CD4-positive, CD25-positive, alpha-beta regulatory T cell (primary cell): ENCODE data around the gene TRAF3. TPM values are rescaled to one million over a fixed set of nuclear protein-coding genes. Genes with fewer than 3 reads are reported as not detected.
"Not testable (repeated sequence)": the region's sequence is repeated elsewhere in the genome, so short reads cannot be mapped to it uniquely, and the experiment has no call there.

ENCODE experiments used
- ATAC-seq, 2 donors: fragments of 150-1000 bp; cut with Tn5 transposase; one replicate each; pipeline ENCODE4 v1.10.0; 2021; ENCODE audit warnings: low read depth in 2 of 2, moderate number of reproducible peaks in 2 of 2, moderate library complexity in 1 of 2
- DNase-seq, 3 donors: peaks; one replicate each; pipeline versions ENCODE4 v3.0.0 to v3.0.0-alpha.2; 2012 to 2022; ENCODE audit warnings: mixed read lengths in 1 of 3
- H3K27ac ChIP-seq: one replicate; pipeline ENCODE4 v1.7.0; 2013; ENCODE audit warnings: mild to moderate bottlenecking, low read length; ENCODE audit not compliant: insufficient read depth, poor library complexity, severe bottlenecking
- H3K27me3 ChIP-seq: one replicate; pipeline ENCODE4 v1.7.0; 2013; ENCODE audit warnings: low read length; ENCODE audit not compliant: control insufficient read depth, insufficient read depth
- H3K36me3 ChIP-seq: one replicate; pipeline ENCODE4 v1.7.0; 2013; ENCODE audit warnings: mild to moderate bottlenecking, low read length, moderate library complexity; ENCODE audit not compliant: control insufficient read depth, insufficient read depth
- H3K4me1 ChIP-seq: 2 replicates; pipeline ENCODE4 v1.7.0; 2013; ENCODE audit warnings: mild to moderate bottlenecking, low read length; ENCODE audit not compliant: insufficient read depth, control insufficient read depth, poor library complexity, severe bottlenecking
- H3K4me3 ChIP-seq: one replicate; pipeline ENCODE4 v1.7.0; 2013; ENCODE audit warnings: low read depth, mild to moderate bottlenecking, low read length, moderate library complexity
- H3K9me3 ChIP-seq, 2 experiments: 1 replicate in 1 of 2; 2 replicates in 1 of 2; pipeline ENCODE4 v1.7.0; 2013; ENCODE audit warnings: low read length in 2 of 2, mild to moderate bottlenecking in 1 of 2, moderate library complexity in 1 of 2; ENCODE audit not compliant: control insufficient read depth in 2 of 2
- H3K27ac Mint-ChIP-seq, 3 donors: one replicate each; pipeline ENCODE4 v1.8.0; 2020 to 2022; ENCODE audit warnings: mild to moderate bottlenecking in 3 of 3, mixed read lengths in 3 of 3, moderate library complexity in 2 of 3
- H3K27me3 Mint-ChIP-seq: one replicate; pipeline ENCODE4 v1.8.0; 2022; ENCODE audit warnings: mild to moderate bottlenecking, mixed read lengths
- H3K36me3 Mint-ChIP-seq: one replicate; pipeline ENCODE4 v1.8.0; 2020; ENCODE audit warnings: mixed read lengths
- H3K4me1 Mint-ChIP-seq, 4 donors: one replicate each; pipeline ENCODE4 v1.8.0; 2020 to 2022; ENCODE audit warnings: mixed read lengths in 4 of 4, mild to moderate bottlenecking in 1 of 4
- H3K4me3 Mint-ChIP-seq, 4 donors: one replicate each; pipeline ENCODE4 v1.8.0; 2020 to 2022; ENCODE audit warnings: mild to moderate bottlenecking in 4 of 4, mixed read lengths in 4 of 4, moderate library complexity in 3 of 4
- H3K9me3 Mint-ChIP-seq, 7 donors: one replicate each; pipeline ENCODE4 v1.8.0; 2020 to 2022; ENCODE audit warnings: mixed read lengths in 7 of 7, mild to moderate bottlenecking in 3 of 7, moderate library complexity in 2 of 7
- polyA plus RNA-seq, 4 donors: library from polyadenylated mRNA; unstranded; fragments of 300-500 nt; fragmentation: Illumina TruSeq; gene quantifications; one replicate each; pipeline ENCODE4 v1.2.3, GENCODE V29; 2021
- total RNA-seq: library from RNA; stranded (reverse); gene quantifications from one replicate; pipeline ENCODE4 v1.2.3, GENCODE V29; 2022

The TRAF3 gene
- total and polyA plus RNA-seq, 5 donors from 2014 or later: 17.7 to 71.2 (median 22.5) TPM

DNA sequence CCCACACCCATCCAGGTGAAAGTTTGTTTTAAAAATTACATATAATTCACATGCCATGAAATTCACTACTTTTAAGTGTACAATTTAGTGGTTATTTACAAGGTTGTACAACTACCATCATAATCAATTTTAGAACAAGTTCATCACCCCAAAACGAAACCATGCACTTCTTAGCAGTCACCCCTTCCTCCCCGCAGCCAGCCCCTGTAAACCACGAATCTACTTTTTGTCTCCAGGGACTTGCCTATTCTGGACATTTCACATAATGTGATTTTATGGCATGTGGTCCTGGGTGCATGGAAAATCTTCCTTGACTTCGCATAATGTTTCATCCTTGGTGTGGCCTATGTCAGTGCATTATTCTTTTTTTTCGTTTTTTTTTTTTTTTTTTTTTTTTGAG, 19.2 kb upstream of the TRAF3 start:
- no peaks in the 10 kb centered on the region for H3K27me3 ChIP-seq
- H3K9me3 ChIP-seq: no peaks in the 10 kb centered on the region
- H3K36me3 ChIP-seq: no peaks in the 10 kb centered on the region
- H3K27ac Mint-ChIP-seq: no peak overlapping the region
- no peaks in the 10 kb centered on the region for H3K4me1 ChIP-seq
- H3K4me3 ChIP-seq: no peak overlapping the region
- no peaks in the 10 kb centered on the region for H3K36me3 Mint-ChIP-seq
- no peak overlapping the region for H3K27ac ChIP-seq
- no peak for ATAC-seq
- no peak overlapping the region for H3K4me3 Mint-ChIP-seq
- no peak for DNase-seq
- no peaks in the 10 kb centered on the region for H3K27me3 Mint-ChIP-seq
- no peaks in the 10 kb centered on the region for H3K9me3 Mint-ChIP-seq
- peaks cover 0 to 4% (median 0%) of the 10 kb centered on the region in 4 donors for H3K4me1 Mint-ChIP-seq

DNA sequence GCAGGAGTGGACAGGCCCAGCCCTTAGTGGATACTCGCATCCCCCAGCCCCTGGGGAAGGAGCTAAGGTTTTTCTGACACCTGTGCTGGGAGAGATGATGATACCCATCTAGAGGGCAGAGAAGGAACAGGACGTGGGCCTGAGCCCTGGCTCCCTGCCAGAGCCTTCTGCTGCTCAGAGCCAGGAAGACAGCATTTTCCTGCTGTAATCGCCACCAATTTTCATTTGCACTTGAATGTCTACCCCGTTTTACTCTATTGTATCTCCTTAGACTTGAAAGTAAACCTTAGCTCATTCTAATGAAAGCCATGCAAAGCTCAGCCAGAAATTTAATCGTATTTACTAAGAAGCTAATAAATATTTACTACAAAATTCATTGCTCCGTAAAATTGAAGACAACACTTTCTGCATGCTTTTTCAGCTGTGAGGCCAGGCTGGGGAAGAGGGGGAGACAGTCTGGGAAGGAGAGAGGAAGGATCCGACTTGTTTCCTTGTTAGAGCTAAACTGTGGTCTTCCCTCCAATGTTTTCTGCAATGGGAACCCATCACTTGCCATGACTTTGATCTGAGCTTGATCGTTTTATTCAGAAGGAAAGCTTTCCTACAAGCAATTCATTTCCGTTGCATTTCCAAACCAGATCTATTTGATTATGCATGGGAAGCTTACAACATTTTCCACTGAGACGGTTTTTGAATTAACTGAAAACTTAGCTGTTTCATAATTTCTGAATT, 17.6 kb upstream of the TRAF3 start:
- H3K27me3 ChIP-seq: no peaks in the 10 kb centered on the region
- no peak for DNase-seq
- H3K4me1 Mint-ChIP-seq: no peaks in the 10 kb centered on the region
- H3K36me3 ChIP-seq: no peaks in the 10 kb centered on the region
- no peak overlapping the region for H3K27ac ChIP-seq
- peaks cover 4% of the 10 kb centered on the region for H3K27me3 Mint-ChIP-seq
- peak in 1 of 2 donors; percentile 16 for ATAC-seq
- H3K27ac Mint-ChIP-seq: peak overlapping the region in 1 of 3 donors; percentile 5
- no peaks in the 10 kb centered on the region for H3K36me3 Mint-ChIP-seq
- H3K4me3 Mint-ChIP-seq: no peak overlapping the region
- H3K9me3 ChIP-seq: no peaks in the 10 kb centered on the region
- H3K9me3 Mint-ChIP-seq: no peaks in the 10 kb centered on the region
- H3K4me1 ChIP-seq: no peaks in the 10 kb centered on the region
- no peak overlapping the region for H3K4me3 ChIP-seq

DNA sequence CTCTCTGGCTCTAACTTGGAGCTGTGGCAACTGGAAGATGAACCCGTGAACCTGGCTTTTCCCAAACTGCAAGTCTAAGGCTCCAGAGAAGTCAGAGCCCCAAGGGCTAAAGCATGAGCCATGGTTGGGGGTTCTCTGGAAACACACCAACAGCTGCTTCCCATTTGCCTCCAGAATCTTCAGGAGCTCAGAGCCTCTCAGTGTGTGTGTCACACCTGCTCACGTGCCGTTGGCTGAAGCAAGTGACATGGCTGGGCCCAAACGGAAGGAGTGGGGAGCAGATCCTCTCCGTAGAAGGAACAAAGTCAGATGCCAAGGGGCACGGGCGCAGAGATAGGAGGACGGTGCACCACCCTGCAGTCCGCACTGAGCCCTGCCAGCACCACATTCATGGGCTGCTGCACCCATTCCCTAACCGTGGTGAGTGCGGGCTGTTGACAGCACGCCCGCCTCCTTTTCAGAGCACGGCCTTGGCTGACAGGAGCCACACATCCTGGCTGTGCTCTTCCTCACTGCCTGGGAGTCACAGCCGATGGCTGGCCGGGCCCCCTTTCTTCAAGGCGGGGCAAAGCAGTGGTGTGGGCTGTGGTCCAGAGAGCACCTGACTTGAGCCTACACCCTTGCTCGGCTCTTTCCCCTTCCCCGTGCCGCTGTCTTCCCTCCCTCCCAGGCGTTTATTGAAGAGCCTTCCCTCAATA, 16.6 kb upstream of the TRAF3 start:
- H3K4me3 ChIP-seq: no peak overlapping the region
- no peaks in the 10 kb centered on the region for H3K9me3 ChIP-seq
- H3K27ac Mint-ChIP-seq: no peak overlapping the region
- no peaks in the 10 kb centered on the region for H3K27me3 ChIP-seq
- ATAC-seq (no peak), DNase-seq (no peak)
- no peak overlapping the region for H3K4me3 Mint-ChIP-seq
- H3K36me3 ChIP-seq: no peaks in the 10 kb centered on the region
- no peak overlapping the region for H3K27ac ChIP-seq
- no peaks in the 10 kb centered on the region for H3K9me3 Mint-ChIP-seq
- no peaks in the 10 kb centered on the region for H3K36me3 Mint-ChIP-seq
- H3K4me1 Mint-ChIP-seq: no peaks in the 10 kb centered on the region
- H3K27me3 Mint-ChIP-seq: peaks cover 4% of the 10 kb centered on the region
- H3K4me1 ChIP-seq: no peaks in the 10 kb centered on the region

DNA sequence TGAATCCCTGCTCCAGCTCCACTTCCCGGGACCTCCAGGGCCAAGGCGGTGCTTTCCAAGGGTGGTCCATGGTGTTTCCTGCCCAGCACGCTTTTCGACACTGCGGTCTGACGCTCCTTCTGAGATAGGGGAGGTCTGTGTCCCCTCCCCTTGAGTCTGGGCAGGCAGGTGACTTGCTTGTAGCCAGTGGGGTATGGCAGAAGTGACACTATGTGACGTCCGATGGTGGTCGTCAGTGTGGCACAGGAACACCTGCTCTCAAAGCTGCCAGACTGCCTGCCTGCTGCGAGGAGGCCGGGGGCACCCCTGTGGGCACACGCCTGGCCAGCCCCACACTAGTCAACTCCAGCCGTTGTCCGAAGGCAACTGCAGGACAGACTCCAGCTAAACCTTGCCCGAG, 16.0 kb upstream of the TRAF3 start:
- Mint-ChIP-seq H3K27ac (no peak overlapping the region), H3K36me3 (no peaks in the 10 kb centered on the region), H3K9me3 (no peaks in the 10 kb centered on the region), H3K27me3 (peaks cover 4% of the 10 kb centered on the region), H3K4me3 (no peak overlapping the region), H3K4me1 (no peaks in the 10 kb centered on the region)
- no peaks in the 10 kb centered on the region for H3K36me3 ChIP-seq
- H3K27me3 ChIP-seq: no peaks in the 10 kb centered on the region
- no peaks in the 10 kb centered on the region for H3K4me1 ChIP-seq
- no peak overlapping the region for H3K27ac ChIP-seq
- no peaks in the 10 kb centered on the region for H3K9me3 ChIP-seq
- ATAC-seq (no peak), DNase-seq (no peak)
- no peak overlapping the region for H3K4me3 ChIP-seq

DNA sequence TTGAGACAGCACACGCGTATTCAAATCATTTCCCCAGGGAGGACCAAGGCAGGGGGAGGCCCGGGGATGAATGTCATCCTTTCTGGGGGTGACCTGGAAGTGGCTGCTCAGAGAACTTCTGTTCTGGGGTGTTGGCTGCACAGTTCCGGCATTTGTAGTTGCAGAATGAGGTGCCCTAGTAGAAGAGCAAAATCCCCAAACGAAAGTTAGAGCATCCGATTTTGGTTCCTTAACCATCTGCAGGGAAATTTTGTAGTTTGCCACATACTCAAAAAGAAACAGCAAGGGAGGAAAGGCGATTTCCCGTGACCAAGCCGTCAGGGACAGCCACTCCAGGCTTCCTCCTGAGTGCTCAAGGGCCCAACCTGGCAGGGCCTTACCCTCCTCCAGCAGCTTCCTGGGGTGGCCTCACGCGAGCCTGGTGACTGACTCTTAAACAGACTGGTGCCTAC, 13.0 kb upstream of the TRAF3 start:
- Mint-ChIP-seq H3K4me3 (no peak overlapping the region), H3K4me1 (peaks cover 0 to 4% (median 0%) of the 10 kb centered on the region in 4 donors), H3K27ac (no peak overlapping the region), H3K9me3 (no peaks in the 10 kb centered on the region), H3K36me3 (no peaks in the 10 kb centered on the region), H3K27me3 (peaks cover 8% of the 10 kb centered on the region)
- H3K9me3 ChIP-seq: no peaks in the 10 kb centered on the region
- ATAC-seq (no peak), DNase-seq (no peak)
- H3K4me3 ChIP-seq: no peak overlapping the region
- no peaks in the 10 kb centered on the region for H3K36me3 ChIP-seq
- H3K27ac ChIP-seq: no peak overlapping the region
- H3K4me1 ChIP-seq: no peaks in the 10 kb centered on the region
- no peaks in the 10 kb centered on the region for H3K27me3 ChIP-seq

DNA sequence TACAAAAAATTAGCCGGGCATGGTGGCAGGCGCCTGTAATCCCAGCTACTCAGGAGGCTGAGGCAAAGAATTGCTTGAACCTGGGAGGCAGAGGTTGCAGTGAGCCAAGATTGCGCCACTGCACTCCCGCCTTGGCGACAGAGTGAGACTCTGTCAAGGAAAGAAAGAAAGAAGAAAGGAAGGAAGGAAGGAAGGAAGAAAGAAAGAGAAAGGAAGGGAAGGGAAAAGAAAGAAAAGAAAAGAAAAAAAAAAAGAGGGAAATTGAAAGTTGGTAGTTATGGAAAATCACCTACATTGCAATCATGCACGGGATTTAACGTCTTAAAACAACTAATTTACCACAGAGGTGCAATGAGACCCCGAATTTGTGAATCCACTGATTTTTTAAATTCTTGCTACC, 11.5 kb upstream of the TRAF3 start:
- not testable (repeated sequence) for H3K4me1 ChIP-seq, H3K4me1 Mint-ChIP-seq, DNase-seq, H3K36me3 ChIP-seq, H3K9me3 ChIP-seq, ATAC-seq, H3K27me3 ChIP-seq, H3K27ac ChIP-seq, H3K4me3 ChIP-seq, H3K9me3 Mint-ChIP-seq, H3K36me3 Mint-ChIP-seq, H3K4me3 Mint-ChIP-seq, H3K27ac Mint-ChIP-seq, H3K27me3 Mint-ChIP-seq

DNA sequence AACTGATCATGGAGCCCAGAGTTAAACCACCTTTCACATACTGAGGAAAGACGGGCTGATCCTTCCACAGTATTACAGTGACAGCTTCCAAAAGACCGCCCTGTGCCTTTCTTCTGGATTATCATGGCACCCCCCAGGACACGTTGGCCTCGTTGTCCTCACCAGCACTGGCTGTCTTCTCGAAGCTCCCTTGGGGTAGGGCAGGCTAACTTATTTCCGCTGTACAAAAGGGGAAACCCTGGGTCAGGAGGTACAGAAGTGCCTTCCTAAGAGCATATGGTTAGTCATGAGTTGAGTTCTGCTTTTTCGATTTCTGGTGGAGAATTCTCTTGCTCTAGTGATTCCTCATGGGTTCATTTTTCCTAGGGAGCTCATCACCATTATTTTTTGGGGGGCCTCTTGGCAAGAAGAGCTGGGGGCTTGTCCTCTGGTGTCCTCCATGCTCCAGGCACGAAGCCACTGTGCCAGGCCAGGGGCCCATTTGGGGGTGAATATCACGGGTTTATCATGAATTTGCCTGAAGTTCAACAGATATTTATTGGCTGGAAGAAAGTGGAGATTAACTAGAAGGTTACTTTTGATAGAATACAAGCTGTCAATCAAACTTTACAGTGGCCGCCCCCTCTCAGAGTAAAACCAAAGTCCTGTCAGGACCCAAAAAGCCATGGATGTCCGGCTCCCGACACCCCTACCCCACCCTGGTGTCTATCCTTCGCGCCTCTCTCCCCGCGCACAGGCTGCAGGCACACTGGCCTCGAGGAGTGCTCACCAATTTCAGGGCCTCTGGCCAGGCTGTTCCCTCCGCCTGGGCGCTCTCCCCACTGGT, 8.8 kb upstream of the TRAF3 start:
- Histone ChIP-seq H3K27ac (no peak overlapping the region), H3K4me3 (no peak overlapping the region), H3K36me3 (no peaks in the 10 kb centered on the region), H3K27me3 (no peaks in the 10 kb centered on the region), H3K4me1 (no peaks in the 10 kb centered on the region), H3K9me3 (no peaks in the 10 kb centered on the region)
- peaks cover 8% of the 10 kb centered on the region for H3K27me3 Mint-ChIP-seq
- H3K9me3 Mint-ChIP-seq: peaks cover 0 to 2% (median 0%) of the 10 kb centered on the region in 7 donors
- peaks cover 0 to 8% (median 3%) of the 10 kb centered on the region in 4 donors for H3K4me1 Mint-ChIP-seq
- ATAC-seq: peak; percentile 68 to 70
- no peaks in the 10 kb centered on the region for H3K36me3 Mint-ChIP-seq
- H3K27ac Mint-ChIP-seq: peak overlapping the region in 2 of 3 donors; percentile 14 to 78
- H3K4me3 Mint-ChIP-seq: no peak overlapping the region
- DNase-seq: peak in 1 of 3 donors; percentile 34
